H1 (cell line): ENCODE data around the gene COL11A1.

ENCODE experiments used
- CBX8 ChIP-seq: fragments of 300-800, 300-1000 bp; sonication (generic); IDR thresholded peaks from 2 replicates; pipeline ENCODE4 v1.7.1; 2016; ENCODE audit warnings: low read depth, low read length, borderline replicate concordance
- CTCF ChIP-seq, 3 experiments: IDR thresholded peaks; 1 replicate in 2 of 3; 2 replicates in 1 of 3; pipeline versions ENCODE4 v1.5.1 to v1.6.1; 2011; ENCODE audit warnings: low read length in 3 of 3, mild to moderate bottlenecking in 3 of 3, inconsistent platforms in 2 of 3, low read depth in 1 of 3, moderate library complexity in 1 of 3; ENCODE audit not compliant: insufficient read depth in 1 of 3; ENCODE audit errors: control extremely low read depth in 1 of 3
- POLR2A ChIP-seq, 2 experiments: IDR thresholded peaks; 1 replicate in 1 of 2; 2 replicates in 1 of 2; pipeline ENCODE4 v1.6.1; 2011; ENCODE audit warnings: low read depth in 2 of 2, low read length in 2 of 2, mild to moderate bottlenecking in 2 of 2; ENCODE audit errors: control extremely low read depth in 1 of 2
- POLR2AphosphoS5 ChIP-seq: IDR thresholded peaks from 2 replicates; pipeline ENCODE4 v1.6.1; 2011; ENCODE audit warnings: low read depth, low read length

GRCh38 chr1:102896771-102897170 is 211.6 kb downstream of the COL11A1 start:
- TF ChIP-seq CTCF (IDR thresholded peaks at IDR 0.05; ENCODE audit: control extremely low read depth in 1 of 3, insufficient read depth in 1 of 3, low read depth in 1 of 3, low read length in 3 of 3) (no peak), POLR2A (IDR thresholded peaks at IDR 0.05; ENCODE audit: control extremely low read depth in 1 of 2, low read depth in 2 of 2, low read length in 2 of 2) (no peak), POLR2AphosphoS5 (no peak), CBX8 (no peak)
